Lower leg skin (tissue), 4 donors: Measurements from ENCODE around the gene TOX4. TPM values are rescaled to one million over a fixed set of nuclear protein-coding genes. Genes with fewer than 3 reads are reported as not detected.
"Not testable (repeated sequence)": the region's sequence is repeated elsewhere in the genome, so short reads cannot be mapped to it uniquely, and the experiment has no call there.

ENCODE experiments used
- DNase-seq, 2 donors: peaks; one replicate each; pipeline ENCODE4 v3.0.0-alpha.2; 2019; ENCODE audit warnings: low spot score in 2 of 2
- H3K4me3 ChIP-seq: fragments of 200-600 bp; sonication (generic); 2 replicates; pipeline ENCODE4 v1.5.1; 2017; ENCODE audit warnings: mild to moderate bottlenecking, low read depth; ENCODE audit not compliant: poor library complexity, severe bottlenecking
- CTCF ChIP-seq, 3 donors: fragments of 450-650 bp; IDR thresholded peaks; one replicate each; pipeline ENCODE4 v1.5.1; 2016; ENCODE audit warnings: antibody characterized with exemption in 3 of 3, mild to moderate bottlenecking in 3 of 3, moderate library complexity in 2 of 3
- POLR2A ChIP-seq, 2 donors: fragments of 450-650 bp; IDR thresholded peaks; one replicate each; pipeline ENCODE4 v1.6.1; 2016 to 2017; ENCODE audit warnings: antibody characterized with exemption in 2 of 2, mild to moderate bottlenecking in 1 of 2, moderate library complexity in 1 of 2
- WGBS, 2 donors: methylation state at CpG; one replicate each; pipeline ENCODE4 v1.1.5; 2018; 5-methylcytosine and 5-hydroxymethylcytosine counted together
- intact Hi-C: fragments of 100-400 bp; cut with DNase I; formaldehyde crosslinking; loops from one replicate; pipeline ENCODE4 v1.15.0; 2023; ENCODE audit warnings: low total_unique reads
- total RNA-seq, 4 donors: library from RNA; depleted of rRNA; stranded (reverse); fragments of >200 nt; gene quantifications; one replicate each; pipeline ENCODE4 v1.1.0, GENCODE V29; 2016

The TOX4 gene
- total RNA-seq, 4 donors from 2014 or later, result 69.8 to 94.9 (median 75.7) TPM

GRCh38 chr14:21539189-21539940 lies 62.4 kb downstream of the TOX4 start:
- DNase-seq, result no peak
- intact Hi-C loops, result no loop called here
- no peak overlapping the region for H3K4me3 ChIP-seq
- 38 to 44% methylated on average over 3 of the region's 3 CpGs for WGBS, 2 donors
- TF ChIP-seq CTCF (IDR thresholded peaks at IDR 0.05) (no peak), POLR2A (IDR thresholded peaks at IDR 0.05) (no peak)

GRCh38 chr14:21541413-21542074 lies 64.5 kb downstream of the TOX4 start:
- TF ChIP-seq CTCF (IDR thresholded peaks at IDR 0.05) (no peak), POLR2A (IDR thresholded peaks at IDR 0.05) (no peak)
- H3K4me3 ChIP-seq, result no peak overlapping the region
- intact Hi-C loops, result no loop called here
- WGBS, 2 donors, result 86 to 88% methylated on average over 9 of the region's 9 CpGs
- no peak for DNase-seq

GRCh38 chr14:21543521-21543960 lies 66.5 kb downstream of the TOX4 start:
- intact Hi-C loops, result no loop called here
- no peak overlapping the region for H3K4me3 ChIP-seq
- 33% methylated on average over 7 of the region's 7 CpGs for WGBS, 2 donors
- no peak for DNase-seq
- TF ChIP-seq CTCF (IDR thresholded peaks at IDR 0.05) (no peak), POLR2A (IDR thresholded peaks at IDR 0.05) (no peak)

GRCh38 chr14:21543963-21544362 lies 67.0 kb downstream of the TOX4 start:
- WGBS, 2 donors, result 52 to 56% methylated on average over 5 of the region's 5 CpGs
- no peak overlapping the region for H3K4me3 ChIP-seq
- intact Hi-C loops, result no loop called here
- TF ChIP-seq CTCF (IDR thresholded peaks at IDR 0.05), result no peak
- no peak for TF ChIP-seq POLR2A (IDR thresholded peaks at IDR 0.05)
- DNase-seq, result no peak

- 83 to 92% methylated on average over 7 of the region's 7 CpGs for WGBS, 2 donors
Measured at GRCh38 chr14:21544588-21544987, 67.6 kb downstream of the TOX4 start.

More at GRCh38 chr14:21544588-21544987, 67.6 kb downstream of the TOX4 start:
- DNase-seq, intact Hi-C loops, H3K4me3 ChIP-seq: not testable (repeated sequence)

Other genes with a start within 250 kb of the TOX4 start
- 100 to 1,000 TPM; 312 to 425 (median 376) TPM for gene HNRNPC, start 207.8 kb upstream of the TOX4 start, total RNA-seq
- gene RPGRIP1, start 197.1 kb upstream of the TOX4 start, total RNA-seq, result 1 to 10 TPM in 1 of 4 donors, under 1 TPM in 1, not detected in 2; 0.21 to 2.6 TPM
- gene SUPT16H, start 93.2 kb upstream of the TOX4 start, total RNA-seq, result 10 to 100 TPM; 35.7 to 50.3 (median 45.8) TPM
- gene CHD8, start 21.1 kb upstream of the TOX4 start, total RNA-seq, result 10 to 100 TPM; 78.4 to 98.6 (median 97.0) TPM
- 10 to 100 TPM; 11.3 to 19.9 (median 15.4) TPM for gene RAB2B, start 236 bp upstream of the TOX4 start, total RNA-seq
- 10 to 100 TPM; 33.4 to 60.0 (median 39.8) TPM for gene METTL3, start 34.1 kb downstream of the TOX4 start, total RNA-seq
- 1 to 10 TPM; 2.2 to 4.8 (median 4.4) TPM for gene SALL2, start 49.2 kb downstream of the TOX4 start, total RNA-seq
- not detected for gene OR10G3, start 102.9 kb downstream of the TOX4 start, total RNA-seq
- not detected for gene OR10G2, start 157.7 kb downstream of the TOX4 start, total RNA-seq
- gene OR4E2, start 176.6 kb downstream of the TOX4 start, total RNA-seq, result not detected
- not detected for gene OR4E1, start 196.6 kb downstream of the TOX4 start, total RNA-seq